GM21360 (cell line): Measurements from ENCODE around the gene PIEZO2.
"Not testable (repeated sequence)": the region's sequence is repeated elsewhere in the genome, so short reads cannot be mapped to it uniquely, and the experiment has no call there.

Experiments used
- ATAC-seq: cut with Tn5 transposase; IDR thresholded peaks from one replicate; pipeline ENCODE4 v1.9.1; 2021; ENCODE audit warnings: mild to moderate bottlenecking, moderate library complexity; ENCODE audit not compliant: unreplicated experiment

PIEZO2 gene

GRCh38 chr18:10852385-10853303 lies 296.7 kb downstream of the PIEZO2 start:
- no peak for ATAC-seq

DNA sequence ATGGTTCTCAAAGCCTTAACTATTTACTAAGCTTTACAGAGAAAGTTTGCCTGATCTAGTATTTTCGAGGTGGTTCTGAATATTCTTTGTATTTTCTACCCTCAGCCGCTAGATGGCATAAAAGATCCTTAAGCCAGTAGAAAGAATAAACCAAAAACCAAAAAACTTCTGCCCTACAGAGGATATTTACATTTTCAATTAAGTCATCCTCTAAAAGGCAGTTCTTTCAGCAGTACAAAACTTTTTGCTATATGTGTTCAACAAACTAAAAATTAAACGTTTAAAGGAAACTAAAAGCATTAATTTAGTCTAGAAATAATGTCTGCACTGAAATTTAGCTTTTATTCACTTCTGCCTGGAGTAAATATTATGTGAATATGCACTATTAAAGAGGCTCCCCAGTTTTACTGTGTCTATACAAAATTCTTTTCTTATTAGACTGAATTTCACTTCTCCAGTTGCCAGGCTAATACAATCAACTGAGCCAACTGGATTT lies 297.5 kb downstream of the PIEZO2 start:
- no peak for ATAC-seq

DNA sequence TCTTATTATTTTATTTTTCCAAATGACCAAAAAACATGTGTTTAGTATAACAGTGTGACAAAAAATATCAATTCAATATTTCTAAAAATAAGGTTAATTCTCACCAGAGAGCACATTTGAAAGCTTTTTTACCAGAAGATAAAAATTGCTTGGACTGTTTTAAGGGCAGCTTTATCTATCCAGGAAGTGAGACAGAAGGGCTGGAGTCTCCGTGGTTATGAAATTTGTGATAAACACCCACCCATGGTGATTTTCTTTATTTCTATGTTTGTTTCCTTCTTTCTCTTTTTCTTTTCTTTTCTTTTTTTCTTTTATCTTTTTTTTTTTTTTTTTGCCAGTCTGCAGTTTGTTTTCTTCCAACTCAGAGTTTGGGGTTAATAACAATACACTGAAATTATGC lies 298.5 kb downstream of the PIEZO2 start:
- no peak for ATAC-seq

DNA sequence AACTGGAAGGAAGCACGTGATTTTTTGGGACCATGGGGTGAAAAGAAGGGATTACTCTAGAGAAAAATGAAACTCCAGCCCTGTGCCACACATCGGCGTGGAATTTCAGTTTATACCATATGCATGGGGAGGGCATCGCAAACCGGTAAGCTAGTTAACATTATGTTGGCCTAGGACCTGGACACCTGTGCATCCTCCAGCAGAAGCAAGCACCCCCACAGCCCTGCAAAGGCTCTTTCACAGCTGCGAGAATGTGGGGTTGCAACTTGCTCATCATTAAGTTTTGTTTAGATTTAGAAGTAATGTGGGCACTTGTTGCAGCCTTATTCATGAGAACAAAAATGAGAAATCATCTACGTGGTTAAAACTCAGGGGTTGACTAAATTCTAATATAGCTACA lies 299.2 kb downstream of the PIEZO2 start:
- no peak for ATAC-seq

DNA sequence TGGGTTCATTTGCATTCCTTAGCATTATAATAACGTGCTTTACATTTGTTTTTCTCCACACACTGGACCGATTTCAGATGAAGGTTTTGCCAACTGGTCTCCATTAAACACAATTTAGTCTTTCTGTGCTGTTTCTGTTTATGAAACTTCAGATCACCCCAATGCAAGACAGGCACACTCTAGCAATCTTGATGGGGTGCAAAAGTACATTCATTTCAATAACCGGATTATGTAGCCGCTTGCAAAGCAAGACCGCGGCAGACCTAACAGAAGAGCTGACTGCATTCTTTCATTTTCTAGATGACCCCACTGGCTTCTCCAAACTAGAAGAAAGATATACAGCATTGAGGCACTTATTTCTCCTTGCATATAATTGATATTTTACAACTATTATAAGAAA lies 301.5 kb downstream of the PIEZO2 start:
- ATAC-seq: no peak

DNA sequence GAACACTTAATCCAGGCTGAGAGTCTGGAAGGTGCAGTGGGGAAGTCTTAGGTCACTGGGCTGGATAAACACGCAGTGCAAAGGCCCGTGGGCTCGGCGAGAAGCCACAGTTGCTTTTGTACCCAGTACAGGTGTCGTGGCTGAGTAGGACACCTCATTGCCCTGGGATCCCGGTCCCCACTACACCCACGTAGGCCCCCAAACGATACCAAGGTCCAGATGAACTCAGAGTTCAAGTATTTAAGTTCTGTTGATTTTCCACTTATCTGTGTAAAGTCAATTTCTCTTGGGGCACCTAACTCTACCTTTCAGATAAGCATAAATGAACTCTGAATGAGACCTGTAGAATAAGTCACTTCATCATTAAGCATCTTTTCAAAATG lies 302.0 kb downstream of the PIEZO2 start:
- no peak for ATAC-seq

DNA sequence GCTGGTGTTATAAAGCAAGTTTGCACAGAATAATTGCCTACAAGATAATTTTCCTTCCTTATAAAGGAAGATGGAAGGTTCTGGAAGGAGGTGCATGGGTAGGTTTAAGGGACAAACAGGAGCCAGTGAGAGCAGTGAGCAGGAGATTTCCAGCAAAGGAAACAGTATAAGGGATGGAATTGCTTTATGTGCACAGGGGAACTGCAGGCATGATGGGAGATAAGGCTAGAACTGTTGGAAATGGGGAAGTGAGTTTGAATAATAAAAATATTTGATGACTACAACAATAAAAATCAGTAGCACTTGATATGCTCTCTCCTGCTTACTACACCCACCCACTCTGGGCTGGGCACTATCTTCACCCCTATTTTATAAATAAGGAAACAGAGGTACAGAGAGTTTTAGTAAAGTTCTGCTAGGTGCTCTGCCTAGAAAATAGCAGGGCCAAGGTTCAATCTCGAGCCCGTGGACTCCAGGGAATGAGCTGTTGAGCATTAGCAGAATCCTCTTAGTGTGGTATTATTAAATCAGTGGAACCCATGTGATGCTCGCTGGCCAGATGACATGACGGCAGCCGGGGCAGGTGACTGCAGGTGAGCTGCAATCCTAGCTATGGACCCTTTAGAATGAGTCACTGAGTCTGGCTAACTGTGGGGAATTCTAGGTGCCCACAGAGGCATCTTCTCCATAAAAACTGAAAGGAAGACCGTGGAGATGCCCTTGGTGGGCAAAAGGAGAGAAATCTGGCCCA lies 302.5 kb downstream of the PIEZO2 start:
- no peak for ATAC-seq

GRCh38 chr18:10846035-10846434 lies 303.3 kb downstream of the PIEZO2 start:
- ATAC-seq: not testable (repeated sequence)

GRCh38 chr18:10843565-10843964 lies 305.8 kb downstream of the PIEZO2 start:
- no peak for ATAC-seq

DNA sequence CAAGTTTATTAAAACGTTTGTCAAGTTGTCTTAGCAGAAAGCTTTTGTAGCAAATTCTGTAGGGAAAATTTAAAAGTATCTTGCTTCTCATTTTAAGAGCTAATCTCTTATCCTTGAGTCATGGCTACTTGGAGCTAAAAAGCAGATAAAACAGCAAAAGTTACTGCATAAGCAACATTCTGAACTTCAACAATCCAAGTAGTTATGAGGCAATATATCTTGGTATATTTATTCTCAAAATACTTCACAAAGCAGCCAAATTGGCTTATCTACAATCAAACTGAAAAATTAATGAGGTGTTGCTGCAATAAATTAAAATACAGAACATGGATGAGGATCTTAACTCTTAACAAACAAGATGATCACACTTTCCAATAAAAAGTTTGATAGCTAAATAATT lies 306.5 kb downstream of the PIEZO2 start:
- ATAC-seq: no peak

DNA sequence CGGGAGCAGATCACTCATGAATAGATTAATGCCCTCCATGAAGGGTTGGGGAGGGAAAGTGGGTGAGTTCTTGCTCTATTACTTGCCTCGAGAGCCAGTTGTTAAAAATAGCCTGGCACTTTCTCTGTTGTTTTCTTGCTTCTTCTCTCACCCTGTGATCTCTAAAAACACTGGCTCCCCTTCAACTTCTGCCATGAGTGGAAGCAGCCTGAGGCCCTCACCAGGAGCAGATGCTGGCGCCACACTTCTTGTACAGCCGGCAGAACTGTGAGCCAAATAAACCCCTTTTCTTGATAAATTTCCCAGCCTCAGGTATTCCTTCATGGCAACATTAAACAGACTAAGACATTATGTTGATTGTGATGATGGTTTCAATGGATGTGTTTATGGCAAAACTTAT lies 307.0 kb downstream of the PIEZO2 start:
- ATAC-seq: no peak

DNA sequence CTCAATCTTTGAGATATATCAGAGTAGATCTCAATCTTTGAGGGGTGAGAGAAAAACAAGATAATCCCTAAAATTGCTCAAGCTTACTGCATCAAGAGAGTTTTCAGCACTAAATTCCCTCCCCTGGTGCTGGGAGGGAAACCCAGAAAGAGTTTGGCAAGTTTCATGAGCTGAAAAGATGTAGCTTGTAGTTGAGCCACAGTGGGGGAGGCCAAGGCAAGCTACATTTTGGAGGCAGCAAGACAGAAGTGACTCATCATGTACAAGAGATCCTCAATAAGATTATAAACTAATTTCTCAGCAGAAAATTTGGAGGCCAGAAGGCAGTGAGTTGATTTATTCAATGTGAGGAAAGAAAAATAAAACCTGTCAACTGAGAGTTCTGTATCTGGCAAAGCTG lies 308.2 kb downstream of the PIEZO2 start:
- ATAC-seq: no peak

GRCh38 chr18:10840743-10841142 lies 308.6 kb downstream of the PIEZO2 start:
- ATAC-seq: no peak

- no peak for ATAC-seq
Measured at GRCh38 chr18:10839421-10839820, 309.9 kb downstream of the PIEZO2 start.

DNA sequence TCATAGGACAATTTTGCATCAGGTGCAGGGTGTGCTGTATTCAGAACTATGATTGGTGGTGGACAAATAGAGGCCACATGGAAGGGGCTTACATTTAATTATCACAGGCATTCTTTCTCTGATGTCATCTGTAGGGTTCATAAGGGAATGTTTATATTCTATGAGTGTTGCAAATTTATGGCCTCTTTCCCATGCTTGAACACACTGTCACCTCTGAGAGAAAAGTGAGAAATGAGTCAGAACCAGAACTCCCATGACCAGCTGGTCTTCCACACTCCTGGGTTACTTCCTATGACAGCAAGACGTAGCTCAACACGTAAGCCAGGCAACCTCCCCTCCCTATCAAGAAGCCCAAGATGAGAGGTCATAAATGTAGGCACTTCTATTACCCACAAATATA lies 310.8 kb downstream of the PIEZO2 start:
- no peak for ATAC-seq

- no peak for ATAC-seq
Measured at GRCh38 chr18:10834128-10834815, 315.1 kb downstream of the PIEZO2 start.

GRCh38 chr18:10833656-10834055 lies 315.7 kb downstream of the PIEZO2 start:
- ATAC-seq: no peak

GRCh38 chr18:10826400-10826799 lies 323.0 kb downstream of the PIEZO2 start:
- no peak for ATAC-seq

GRCh38 chr18:10822456-10822855 lies 326.9 kb downstream of the PIEZO2 start:
- ATAC-seq: no peak

GRCh38 chr18:10820681-10821080 lies 328.7 kb downstream of the PIEZO2 start:
- ATAC-seq: no peak

GRCh38 chr18:10814336-10814735 lies 335.0 kb downstream of the PIEZO2 start:
- ATAC-seq: no peak
